DOHH2 (cell line): ENCODE data around the gene GMPR.

Experiments used
- EZH2phosphoT487 ChIP-seq: fragments of 200-600 bp; sonication (generic); IDR thresholded peaks from 2 replicates; pipeline ENCODE4 v1.6.1; 2017; ENCODE audit warnings: borderline replicate concordance, mild to moderate bottlenecking, antibody characterized with exemption, low read length, moderate library complexity, mixed read lengths
- TF ChIP-seq, protein P1 (sequence below): fragments of 200-600 bp; sonication (generic); IDR thresholded peaks from one replicate; pipeline ENCODE4 v1.5.1; 2014; ENCODE audit warnings: antibody characterized with exemption, mild to moderate bottlenecking, low read depth, low read length; ENCODE audit not compliant: poor library complexity, severe bottlenecking

DNA sequence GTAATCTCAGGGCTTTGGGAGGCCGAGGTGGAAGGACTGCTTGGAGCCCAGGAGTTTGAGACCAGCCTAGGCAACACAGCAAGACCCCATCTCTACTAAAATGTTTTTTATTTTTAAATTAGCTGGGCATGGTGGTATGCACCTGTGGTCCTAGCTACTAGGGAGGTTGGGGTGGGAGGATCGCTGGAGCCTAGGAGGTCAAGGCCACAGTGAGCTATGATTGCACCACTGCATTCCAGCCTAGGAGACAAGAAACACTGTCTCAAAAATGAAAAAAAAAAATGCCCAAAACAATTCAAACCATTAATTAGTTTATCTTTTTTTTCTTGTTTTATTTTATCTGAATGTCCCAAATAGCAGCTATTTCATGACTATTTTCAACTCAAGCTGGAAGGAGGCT lies 85.8 kb downstream of the GMPR start:
- TF ChIP-seq, protein P1, sequence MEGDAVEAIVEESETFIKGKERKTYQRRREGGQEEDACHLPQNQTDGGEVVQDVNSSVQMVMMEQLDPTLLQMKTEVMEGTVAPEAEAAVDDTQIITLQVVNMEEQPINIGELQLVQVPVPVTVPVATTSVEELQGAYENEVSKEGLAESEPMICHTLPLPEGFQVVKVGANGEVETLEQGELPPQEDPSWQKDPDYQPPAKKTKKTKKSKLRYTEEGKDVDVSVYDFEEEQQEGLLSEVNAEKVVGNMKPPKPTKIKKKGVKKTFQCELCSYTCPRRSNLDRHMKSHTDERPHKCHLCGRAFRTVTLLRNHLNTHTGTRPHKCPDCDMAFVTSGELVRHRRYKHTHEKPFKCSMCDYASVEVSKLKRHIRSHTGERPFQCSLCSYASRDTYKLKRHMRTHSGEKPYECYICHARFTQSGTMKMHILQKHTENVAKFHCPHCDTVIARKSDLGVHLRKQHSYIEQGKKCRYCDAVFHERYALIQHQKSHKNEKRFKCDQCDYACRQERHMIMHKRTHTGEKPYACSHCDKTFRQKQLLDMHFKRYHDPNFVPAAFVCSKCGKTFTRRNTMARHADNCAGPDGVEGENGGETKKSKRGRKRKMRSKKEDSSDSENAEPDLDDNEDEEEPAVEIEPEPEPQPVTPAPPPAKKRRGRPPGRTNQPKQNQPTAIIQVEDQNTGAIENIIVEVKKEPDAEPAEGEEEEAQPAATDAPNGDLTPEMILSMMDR, result no peak
- no peak for TF ChIP-seq EZH2phosphoT487
